ENCODE measurements around the gene UBE3C.

DNA sequence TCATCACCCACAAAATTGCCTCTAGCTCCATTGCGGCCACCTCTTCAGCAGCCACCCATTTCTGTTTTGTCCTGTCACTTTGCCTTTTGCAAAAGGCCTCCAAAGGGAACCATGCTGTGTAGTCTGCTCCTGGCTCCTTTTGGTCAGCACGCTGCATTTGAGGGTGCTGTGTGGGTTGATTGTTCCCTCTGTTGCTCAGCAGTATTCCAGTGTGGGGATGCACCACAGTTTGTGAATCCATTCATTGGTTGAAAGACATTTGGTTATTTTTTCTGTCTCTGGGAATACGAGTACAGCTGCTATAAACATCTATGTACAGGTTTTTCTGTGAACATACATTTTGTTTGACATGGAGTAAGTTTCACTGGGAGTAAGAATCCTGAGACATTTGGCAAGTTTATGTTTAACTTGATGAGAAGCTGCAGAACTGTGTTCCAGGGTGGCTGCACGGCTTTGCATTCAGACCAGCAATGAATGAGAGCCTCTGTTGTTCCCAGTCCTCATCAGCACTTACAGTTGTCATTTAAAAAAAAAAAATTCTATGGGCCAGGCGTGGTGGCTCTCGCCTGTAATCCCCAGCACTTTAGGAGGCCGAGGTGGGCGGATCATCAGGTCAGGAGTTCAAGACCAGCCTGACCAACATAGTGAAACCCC lies 82.3 kb downstream of the UBE3C start:
- TF ChIP-seq, protein P1, sequence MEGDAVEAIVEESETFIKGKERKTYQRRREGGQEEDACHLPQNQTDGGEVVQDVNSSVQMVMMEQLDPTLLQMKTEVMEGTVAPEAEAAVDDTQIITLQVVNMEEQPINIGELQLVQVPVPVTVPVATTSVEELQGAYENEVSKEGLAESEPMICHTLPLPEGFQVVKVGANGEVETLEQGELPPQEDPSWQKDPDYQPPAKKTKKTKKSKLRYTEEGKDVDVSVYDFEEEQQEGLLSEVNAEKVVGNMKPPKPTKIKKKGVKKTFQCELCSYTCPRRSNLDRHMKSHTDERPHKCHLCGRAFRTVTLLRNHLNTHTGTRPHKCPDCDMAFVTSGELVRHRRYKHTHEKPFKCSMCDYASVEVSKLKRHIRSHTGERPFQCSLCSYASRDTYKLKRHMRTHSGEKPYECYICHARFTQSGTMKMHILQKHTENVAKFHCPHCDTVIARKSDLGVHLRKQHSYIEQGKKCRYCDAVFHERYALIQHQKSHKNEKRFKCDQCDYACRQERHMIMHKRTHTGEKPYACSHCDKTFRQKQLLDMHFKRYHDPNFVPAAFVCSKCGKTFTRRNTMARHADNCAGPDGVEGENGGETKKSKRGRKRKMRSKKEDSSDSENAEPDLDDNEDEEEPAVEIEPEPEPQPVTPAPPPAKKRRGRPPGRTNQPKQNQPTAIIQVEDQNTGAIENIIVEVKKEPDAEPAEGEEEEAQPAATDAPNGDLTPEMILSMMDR (IDR thresholded peaks at IDR 0.05), result no peak
- no peak for TF ChIP-seq POLR2A (IDR thresholded peaks at IDR 0.05)
